GM19397 (cell line): Measurements from ENCODE around the gene CACHD1.

ENCODE experiments used
- ATAC-seq: cut with Tn5 transposase; IDR thresholded peaks from one replicate; pipeline ENCODE4 v1.9.1; 2021; ENCODE audit warnings: mild to moderate bottlenecking, moderate library complexity; ENCODE audit not compliant: unreplicated experiment

The CACHD1 gene

DNA sequence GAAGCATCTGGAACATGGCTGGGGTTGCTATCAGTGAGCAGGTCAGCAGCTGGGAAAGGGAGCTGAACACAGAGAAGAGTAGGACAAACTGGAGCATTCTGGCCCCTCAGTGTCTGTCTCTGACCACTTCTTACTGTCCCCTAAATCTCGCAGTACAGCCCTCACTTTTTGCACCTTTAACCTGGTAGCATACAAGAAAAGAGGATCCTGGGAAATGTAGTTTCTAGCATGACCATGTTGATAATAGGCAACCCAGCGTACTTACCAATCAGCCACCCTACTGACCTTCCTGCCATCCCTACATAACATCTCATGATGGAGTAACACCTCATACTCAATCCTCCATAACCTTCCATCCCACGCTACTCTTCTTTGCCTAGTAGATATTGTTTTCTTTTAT is 175.8 kb downstream of the CACHD1 start:
- ATAC-seq: no peak

GRCh38 chr1:64650411-64650810 is 180.5 kb downstream of the CACHD1 start:
- no peak for ATAC-seq

DNA sequence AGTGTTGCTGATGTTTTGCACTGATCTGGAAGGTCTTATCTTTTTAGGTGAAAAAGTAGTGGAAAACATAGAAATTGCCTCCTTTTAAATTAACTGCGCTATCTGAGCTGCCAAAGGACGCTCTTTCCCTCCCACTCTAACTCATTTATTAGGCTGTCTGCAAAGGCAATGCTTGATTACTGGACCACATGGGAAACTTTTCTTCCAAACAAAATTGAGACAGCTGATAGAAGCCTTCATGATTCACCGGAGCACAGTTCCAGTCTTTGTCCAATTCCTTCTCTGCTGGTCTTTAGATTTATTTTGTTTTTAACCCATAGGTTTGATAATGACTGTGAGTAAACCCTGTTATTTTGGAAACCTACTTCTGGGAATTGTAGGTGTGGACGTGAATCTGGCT is 181.9 kb downstream of the CACHD1 start:
- no peak for ATAC-seq

- ATAC-seq: no peak
Observed at GRCh38 chr1:64653466-64653865, 183.5 kb downstream of the CACHD1 start.

- ATAC-seq: no peak
Observed at GRCh38 chr1:64654519-64655341, 184.8 kb downstream of the CACHD1 start.

DNA sequence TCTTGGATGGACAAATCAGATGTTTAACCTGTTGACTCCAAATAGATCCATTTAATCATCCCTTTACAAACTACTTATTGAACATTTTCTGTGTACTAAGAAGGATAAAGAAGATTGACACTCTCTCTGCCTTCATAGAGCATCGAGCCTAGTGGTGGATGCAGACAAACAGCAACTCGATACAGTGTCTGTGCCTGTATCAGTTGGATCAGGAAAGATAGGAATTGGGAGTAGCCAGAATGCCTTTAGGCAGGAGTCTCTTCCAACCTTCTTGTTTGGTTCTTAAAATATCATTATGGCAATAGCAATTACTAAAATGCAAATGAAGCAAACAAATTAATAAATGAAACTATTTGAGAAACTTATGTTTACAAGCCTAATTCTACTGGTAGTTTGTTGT is 185.9 kb downstream of the CACHD1 start:
- no peak for ATAC-seq

- ATAC-seq: no peak
Observed at GRCh38 chr1:64659478-64660138, 189.7 kb downstream of the CACHD1 start.

GRCh38 chr1:64663668-64664067 is 193.7 kb downstream of the CACHD1 start:
- no peak for ATAC-seq

DNA sequence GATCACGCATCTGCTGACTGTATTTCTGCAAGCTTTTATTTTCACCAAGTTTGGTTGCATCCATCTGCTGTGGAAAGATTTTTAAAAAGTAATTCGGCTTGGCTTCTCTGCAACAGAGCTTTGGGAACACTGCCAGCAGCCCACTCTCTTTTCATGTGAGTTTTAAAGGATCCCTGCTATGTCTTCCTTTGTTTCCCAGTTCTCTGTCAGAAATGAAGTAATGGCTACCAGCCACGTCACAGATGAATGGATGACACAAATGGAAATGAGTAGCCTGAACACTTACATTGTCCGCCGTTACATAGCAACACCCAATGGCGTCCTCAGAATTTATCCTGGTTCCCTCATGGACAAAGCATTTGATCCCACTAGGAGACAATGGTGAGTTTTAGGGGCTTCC is 194.4 kb downstream of the CACHD1 start:
- ATAC-seq: no peak

DNA sequence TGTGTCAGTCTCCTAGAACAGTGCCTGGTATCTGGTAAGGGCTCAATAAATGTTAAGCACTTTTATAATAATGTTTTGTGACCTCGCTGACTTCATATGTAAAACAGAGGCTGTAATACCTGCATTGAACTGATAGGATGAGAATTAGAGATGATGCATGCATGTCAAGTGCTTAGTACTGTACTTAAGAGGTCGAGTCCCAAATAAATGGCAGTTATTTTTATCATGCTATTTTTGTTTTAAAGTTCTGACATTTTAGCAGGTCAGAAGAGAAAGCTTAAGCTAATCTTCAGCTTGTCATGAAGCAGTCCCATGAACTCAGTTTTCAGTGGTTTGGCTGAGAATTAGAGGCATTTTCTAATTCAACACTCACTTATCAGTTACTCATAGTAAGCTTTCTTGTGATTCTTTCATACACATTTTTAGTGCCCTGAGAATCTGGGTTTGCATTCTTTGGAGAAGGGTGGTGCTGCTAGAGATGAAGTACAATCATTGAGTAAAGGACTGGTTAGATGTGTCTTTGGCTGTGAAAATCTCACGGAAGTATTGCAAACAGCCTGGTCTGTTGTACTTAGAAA is 199.3 kb downstream of the CACHD1 start:
- no peak for ATAC-seq

DNA sequence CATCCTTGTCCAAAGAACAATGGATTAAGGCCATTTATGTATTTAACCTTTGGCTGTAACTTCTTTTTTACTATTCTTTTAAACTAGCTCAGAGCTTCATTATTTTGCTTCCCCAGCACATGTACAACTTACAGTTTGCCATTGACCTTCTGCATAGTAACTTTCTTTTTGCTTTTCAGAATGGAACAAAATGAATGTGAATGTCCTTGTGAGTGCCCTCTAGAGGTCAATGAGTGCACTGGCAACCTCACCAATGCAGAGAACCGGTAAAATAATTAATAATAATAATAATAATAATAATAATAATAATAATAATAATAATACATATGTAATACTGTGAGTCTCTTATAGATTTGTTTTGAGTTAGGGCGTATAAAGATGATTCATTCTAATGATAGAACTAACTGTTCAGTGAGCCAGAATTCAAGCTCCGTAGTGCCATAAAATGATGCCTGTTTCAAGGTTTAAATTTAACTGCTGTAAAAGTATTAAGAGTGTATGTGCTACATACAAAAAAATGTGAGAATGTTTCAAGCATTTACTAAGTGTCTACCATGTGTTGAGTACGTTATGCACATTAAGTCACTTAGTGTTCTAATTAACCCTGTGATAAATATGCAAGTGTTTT is 205.9 kb downstream of the CACHD1 start:
- ATAC-seq: no peak

- ATAC-seq: no peak
Observed at GRCh38 chr1:64676386-64676785, 206.5 kb downstream of the CACHD1 start.

DNA sequence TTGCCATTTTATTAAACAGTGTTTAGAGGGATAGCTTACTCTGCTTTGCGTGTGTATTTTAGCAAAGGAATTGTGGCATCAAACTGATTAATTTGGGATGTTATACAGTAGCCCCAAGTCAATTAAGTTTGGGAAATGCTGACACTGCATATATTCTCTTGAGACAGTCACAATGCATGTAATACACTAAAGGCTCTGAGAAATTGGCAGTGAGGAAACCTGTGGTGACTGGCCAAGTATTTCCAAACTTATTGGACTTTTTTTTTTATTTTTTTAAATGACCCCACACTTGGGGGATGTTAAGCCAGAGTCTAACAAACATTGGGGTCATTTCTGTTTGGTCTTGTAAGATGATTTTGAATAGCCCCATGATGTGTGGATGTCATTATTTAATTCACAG is 207.6 kb downstream of the CACHD1 start:
- no peak for ATAC-seq

- ATAC-seq: no peak
Observed at GRCh38 chr1:64678366-64678765, 208.4 kb downstream of the CACHD1 start.

- ATAC-seq: no peak
Observed at GRCh38 chr1:64679177-64679576, 209.2 kb downstream of the CACHD1 start.

- ATAC-seq: no peak
Observed at GRCh38 chr1:64680599-64680998, 210.7 kb downstream of the CACHD1 start.

DNA sequence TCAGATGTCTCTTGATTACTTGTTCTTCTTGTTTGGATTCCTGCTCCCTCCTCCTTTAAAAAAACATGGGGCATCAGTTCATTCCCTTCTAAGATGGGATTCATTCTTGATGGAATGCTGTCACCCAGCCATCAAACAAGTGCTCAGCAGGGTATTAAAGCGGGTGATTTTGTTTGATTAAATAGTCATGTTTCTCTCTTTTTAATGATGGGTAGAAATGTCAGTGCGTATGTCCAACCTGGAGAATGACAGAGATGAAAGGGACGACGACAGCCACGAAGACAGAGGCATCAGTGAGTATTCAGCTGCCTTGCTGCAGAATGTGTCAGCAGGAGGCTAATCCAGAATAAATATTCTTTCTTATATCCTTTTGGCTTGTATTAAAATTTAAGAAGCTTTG is 211.1 kb downstream of the CACHD1 start:
- no peak for ATAC-seq

- no peak for ATAC-seq
Observed at GRCh38 chr1:64683419-64683818, 213.5 kb downstream of the CACHD1 start.

DNA sequence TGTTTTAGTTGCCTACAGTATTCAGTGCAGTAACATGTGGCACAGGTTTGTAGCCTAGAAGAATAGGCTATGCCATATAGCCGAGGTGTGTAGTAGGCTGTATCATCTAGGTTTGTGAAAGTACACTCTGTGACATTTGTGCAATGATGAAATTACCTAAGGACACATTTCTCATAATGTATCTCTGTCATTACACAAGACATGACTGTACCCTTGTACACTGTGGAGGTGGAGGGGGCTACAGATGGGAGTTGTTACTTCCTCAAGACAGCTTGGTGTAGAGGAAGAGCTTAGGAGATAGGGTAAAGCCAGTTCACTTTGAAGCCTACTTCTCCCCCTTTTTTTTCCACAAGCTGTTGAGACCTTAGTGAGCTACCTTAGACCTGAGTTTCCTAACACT is 215.3 kb downstream of the CACHD1 start:
- no peak for ATAC-seq

GRCh38 chr1:64685765-64686341 is 215.9 kb downstream of the CACHD1 start:
- no peak for ATAC-seq
